ENCODE measurements around the gene NAA40.
A peak's percentile ranks its signal among the peaks of the same experiment; 100 is the strongest.

DNA sequence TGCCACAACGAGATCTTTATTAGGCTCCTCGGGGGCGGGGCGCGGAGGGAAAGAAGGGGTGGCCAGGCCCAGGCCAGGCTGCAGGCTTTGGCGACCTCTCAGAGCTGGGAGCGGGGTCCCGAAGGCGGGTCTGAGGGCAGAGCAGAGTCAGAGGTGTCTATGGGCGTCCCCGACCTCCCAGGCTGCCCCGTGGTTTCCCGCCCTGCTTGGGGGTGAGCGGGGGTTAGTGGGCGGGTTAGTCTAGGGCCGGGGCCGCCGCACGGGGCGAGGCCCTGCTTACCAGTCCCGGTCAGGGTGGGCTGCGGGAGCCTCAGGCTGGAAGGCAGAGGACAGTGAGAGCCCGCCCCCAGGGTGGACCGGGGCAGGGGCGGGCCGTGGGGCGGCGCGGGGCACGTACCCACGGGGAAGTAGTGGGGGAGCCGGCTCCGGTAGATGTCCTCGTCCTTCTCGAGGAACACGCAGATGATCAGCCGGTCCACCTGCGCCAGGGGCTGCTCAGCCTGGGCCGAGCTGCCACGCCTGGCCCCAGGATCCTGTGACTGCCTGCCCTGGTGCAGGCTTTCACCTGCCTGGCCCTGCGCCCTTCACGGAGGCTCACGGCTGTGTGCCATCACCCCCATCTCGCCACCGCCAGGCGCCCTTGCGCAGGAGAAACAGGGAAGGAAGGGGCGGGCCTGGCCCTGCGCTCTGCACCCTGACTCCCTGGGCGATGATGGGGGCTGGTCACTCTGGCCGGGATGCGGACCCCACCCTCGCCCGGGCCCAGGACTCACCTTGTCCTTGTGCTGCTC, 60.0 kb downstream of the NAA40 start:
- TF ChIP-seq, protein P1, sequence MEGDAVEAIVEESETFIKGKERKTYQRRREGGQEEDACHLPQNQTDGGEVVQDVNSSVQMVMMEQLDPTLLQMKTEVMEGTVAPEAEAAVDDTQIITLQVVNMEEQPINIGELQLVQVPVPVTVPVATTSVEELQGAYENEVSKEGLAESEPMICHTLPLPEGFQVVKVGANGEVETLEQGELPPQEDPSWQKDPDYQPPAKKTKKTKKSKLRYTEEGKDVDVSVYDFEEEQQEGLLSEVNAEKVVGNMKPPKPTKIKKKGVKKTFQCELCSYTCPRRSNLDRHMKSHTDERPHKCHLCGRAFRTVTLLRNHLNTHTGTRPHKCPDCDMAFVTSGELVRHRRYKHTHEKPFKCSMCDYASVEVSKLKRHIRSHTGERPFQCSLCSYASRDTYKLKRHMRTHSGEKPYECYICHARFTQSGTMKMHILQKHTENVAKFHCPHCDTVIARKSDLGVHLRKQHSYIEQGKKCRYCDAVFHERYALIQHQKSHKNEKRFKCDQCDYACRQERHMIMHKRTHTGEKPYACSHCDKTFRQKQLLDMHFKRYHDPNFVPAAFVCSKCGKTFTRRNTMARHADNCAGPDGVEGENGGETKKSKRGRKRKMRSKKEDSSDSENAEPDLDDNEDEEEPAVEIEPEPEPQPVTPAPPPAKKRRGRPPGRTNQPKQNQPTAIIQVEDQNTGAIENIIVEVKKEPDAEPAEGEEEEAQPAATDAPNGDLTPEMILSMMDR (IDR thresholded peaks at IDR 0.05; ENCODE audit: poor library complexity, severe bottlenecking): peak; percentile 60
- TF ChIP-seq POLR2AphosphoS5 (IDR thresholded peaks at IDR 0.05) (no peak), EP300 (conservative IDR thresholded peaks at IDR 0.05; ENCODE audit: poor library complexity, severe bottlenecking) (no peak), RAD21 (conservative IDR thresholded peaks at IDR 0.05) (peak; percentile 57), EZH2 (IDR thresholded peaks at IDR 0.05; ENCODE audit: borderline replicate concordance, insufficient read depth, low read length, poor library complexity, severe bottlenecking) (no peak)
